Stimulated activated CD8-positive, alpha-beta memory T cell treated with anti-CD3 and anti-CD28 coated beads, Interleukin-15, amount 100 ng/mL, for 48 hours (primary cell): ENCODE data around the gene CIDEA.

ENCODE experiments used
- DNase-seq, 2 donors: peaks; one replicate each; pipeline ENCODE4 v3.0.0-alpha.2; 2020; ENCODE audit warnings: low read depth in 2 of 2

CIDEA gene

GRCh38 chr18:12317664-12318333 lies 63.6 kb downstream of the CIDEA start:
- no peak for DNase-seq

GRCh38 chr18:12318334-12318697 lies 64.2 kb downstream of the CIDEA start:
- no peak for DNase-seq

DNA sequence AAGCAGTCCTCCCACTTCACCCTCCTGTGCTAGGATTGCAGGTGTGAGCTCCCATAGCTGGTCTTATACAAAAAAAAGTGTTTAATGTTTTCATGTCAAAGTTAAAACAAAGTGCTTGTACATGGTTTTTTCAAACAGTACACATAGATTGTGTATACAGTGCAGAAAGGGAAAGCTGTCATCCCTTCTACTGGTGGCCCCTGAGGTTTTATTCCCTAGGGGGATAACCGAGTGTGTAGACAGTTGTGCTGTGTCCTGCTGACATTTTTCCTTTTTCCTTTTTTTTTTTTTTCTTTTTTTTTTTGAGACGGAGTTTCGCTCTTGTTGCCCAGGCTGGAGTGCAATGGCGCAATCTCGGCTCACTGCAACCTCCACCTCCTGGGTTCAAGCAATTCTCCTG lies 64.7 kb downstream of the CIDEA start:
- no peak for DNase-seq

- DNase-seq: no peak
Measured at GRCh38 chr18:12321333-12321732, 67.2 kb downstream of the CIDEA start.

- DNase-seq: no peak
Measured at GRCh38 chr18:12324991-12325725, 71.0 kb downstream of the CIDEA start.

DNA sequence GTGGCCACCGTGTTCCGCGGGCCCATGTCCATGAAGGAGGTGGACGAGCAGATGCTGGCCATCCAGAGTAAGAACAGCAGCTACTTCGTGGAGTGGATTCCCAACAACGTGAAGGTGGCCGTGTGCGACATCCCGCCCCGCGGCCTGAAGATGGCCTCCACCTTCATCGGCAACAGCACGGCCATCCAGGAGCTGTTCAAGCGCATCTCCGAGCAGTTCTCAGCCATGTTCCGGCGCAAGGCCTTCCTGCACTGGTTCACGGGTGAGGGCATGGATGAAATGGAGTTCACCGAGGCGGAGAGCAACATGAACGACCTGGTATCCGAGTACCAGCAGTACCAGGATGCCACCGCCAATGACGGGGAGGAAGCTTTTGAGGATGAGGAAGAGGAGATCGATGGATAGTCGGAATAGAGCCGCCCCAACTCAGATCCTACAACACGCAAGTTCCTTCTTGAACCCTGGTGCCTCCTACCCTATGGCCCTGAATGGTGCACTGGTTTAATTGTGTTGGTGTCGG lies 71.6 kb downstream of the CIDEA start:
- no peak for DNase-seq

- DNase-seq: no peak
Measured at GRCh38 chr18:12326711-12327460, 72.7 kb downstream of the CIDEA start.
